HFFc6 (cell line): ENCODE data around the gene PSTPIP1. TPM values are rescaled to one million over a fixed set of nuclear protein-coding genes. Genes with fewer than 3 reads are reported as not detected.

Experiments used
- DNase-seq: peaks from one replicate; pipeline ENCODE4 v3.0.0-alpha.2; 2018
- H3K27ac Mint-ChIP-seq: 2 replicates; pipeline ENCODE4 v1.8.0; 2020; ENCODE audit warnings: mild to moderate bottlenecking, mixed read lengths
- H3K27me3 Mint-ChIP-seq: 2 replicates; pipeline ENCODE4 v1.8.0; 2021; ENCODE audit warnings: mild to moderate bottlenecking, moderate library complexity, mixed read lengths; ENCODE audit not compliant: insufficient read depth
- H3K36me3 Mint-ChIP-seq: 2 replicates; pipeline ENCODE4 v1.8.0; 2021; ENCODE audit warnings: low read depth, mixed read lengths
- H3K4me1 Mint-ChIP-seq: 2 replicates; pipeline ENCODE4 v1.8.0; 2020; ENCODE audit warnings: low read depth, mixed read lengths
- H3K4me3 Mint-ChIP-seq: 2 replicates; pipeline ENCODE4 v1.8.0; 2020; ENCODE audit warnings: mild to moderate bottlenecking, moderate library complexity, mixed read lengths
- H3K9me3 Mint-ChIP-seq: 2 replicates; pipeline ENCODE4 v1.8.0; 2020; ENCODE audit warnings: mild to moderate bottlenecking, mixed read lengths
- total RNA-seq, 6 experiments: library from RNA; stranded (reverse); fragmentation: NEBNext Ultra II Directional; extraction: Animal tissue kit (Norgen Biotek cat#: 25700); gene quantifications; 2 replicates in 1 of 6; 3 replicates in 5 of 6; pipeline ENCODE4 v1.2.3, GENCODE V29; 2021
- TF ChIP-seq, protein P1 (sequence below): fragments of 200-600 bp; sonication (generic); IDR thresholded peaks from 2 replicates; pipeline ENCODE4 v1.5.0; 2021; ENCODE audit warnings: antibody characterized with exemption, mild to moderate bottlenecking

The PSTPIP1 gene
- total RNA-seq, 6 experiments from 2014 or later = 0.16 to 0.38 TPM; not detected in 4

DNA sequence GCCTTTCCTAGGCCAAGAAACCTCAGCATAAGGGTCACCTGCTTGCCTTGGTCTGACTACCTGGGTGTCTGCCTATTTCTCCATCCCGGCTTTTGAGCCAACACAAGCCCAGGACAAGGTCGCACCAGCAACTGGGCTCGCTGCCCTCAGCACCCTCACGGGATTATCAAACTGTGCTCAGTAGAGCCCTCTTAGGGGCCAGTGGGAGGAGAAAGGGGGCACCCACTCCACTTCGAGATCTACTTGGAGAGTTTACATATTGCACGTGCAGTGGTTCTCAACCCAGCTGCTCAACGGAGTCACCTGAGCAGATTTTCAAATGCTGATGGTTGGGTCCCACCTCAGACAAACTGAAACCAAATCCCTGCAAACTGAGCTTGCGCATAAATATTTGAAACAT, 44.9 kb downstream of the PSTPIP1 start:
- DNase-seq = no peak
- Mint-ChIP-seq H3K4me3 (no peak overlapping the region), H3K36me3 (peaks cover 23% of the 10 kb centered on the region), H3K9me3 (peaks cover 13% of the 10 kb centered on the region; the same call in 1 of the 2 replicates), H3K4me1 (peaks cover 11% of the 10 kb centered on the region), H3K27ac (no peak overlapping the region; the same call in 1 of the 2 replicates), H3K27me3 (peaks cover 9% of the 10 kb centered on the region)
- TF ChIP-seq, protein P1, sequence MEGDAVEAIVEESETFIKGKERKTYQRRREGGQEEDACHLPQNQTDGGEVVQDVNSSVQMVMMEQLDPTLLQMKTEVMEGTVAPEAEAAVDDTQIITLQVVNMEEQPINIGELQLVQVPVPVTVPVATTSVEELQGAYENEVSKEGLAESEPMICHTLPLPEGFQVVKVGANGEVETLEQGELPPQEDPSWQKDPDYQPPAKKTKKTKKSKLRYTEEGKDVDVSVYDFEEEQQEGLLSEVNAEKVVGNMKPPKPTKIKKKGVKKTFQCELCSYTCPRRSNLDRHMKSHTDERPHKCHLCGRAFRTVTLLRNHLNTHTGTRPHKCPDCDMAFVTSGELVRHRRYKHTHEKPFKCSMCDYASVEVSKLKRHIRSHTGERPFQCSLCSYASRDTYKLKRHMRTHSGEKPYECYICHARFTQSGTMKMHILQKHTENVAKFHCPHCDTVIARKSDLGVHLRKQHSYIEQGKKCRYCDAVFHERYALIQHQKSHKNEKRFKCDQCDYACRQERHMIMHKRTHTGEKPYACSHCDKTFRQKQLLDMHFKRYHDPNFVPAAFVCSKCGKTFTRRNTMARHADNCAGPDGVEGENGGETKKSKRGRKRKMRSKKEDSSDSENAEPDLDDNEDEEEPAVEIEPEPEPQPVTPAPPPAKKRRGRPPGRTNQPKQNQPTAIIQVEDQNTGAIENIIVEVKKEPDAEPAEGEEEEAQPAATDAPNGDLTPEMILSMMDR = no peak

DNA sequence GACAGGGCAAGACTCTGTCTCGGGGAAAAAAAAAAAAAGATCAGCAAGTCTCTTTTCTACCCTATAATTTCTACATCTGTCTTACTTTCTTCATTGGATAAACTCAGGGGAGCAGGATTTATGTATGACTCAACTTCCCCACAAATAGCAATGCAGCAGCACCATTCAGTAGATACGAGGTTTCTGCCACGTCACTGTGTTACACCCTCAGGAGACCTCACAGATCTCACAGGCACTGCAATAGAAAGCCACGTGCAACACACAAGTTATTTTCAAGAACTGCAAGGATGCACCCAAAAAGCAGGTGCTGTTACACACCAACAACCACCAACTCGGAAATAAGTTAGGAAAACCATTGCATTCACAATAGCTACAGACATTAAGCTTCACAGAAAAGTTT, 45.7 kb downstream of the PSTPIP1 start:
- H3K27ac Mint-ChIP-seq = no peak overlapping the region
- H3K27me3 Mint-ChIP-seq = peaks cover 9% of the 10 kb centered on the region
- no peak for DNase-seq
- peaks cover 13% of the 10 kb centered on the region; the same call in 1 of the 2 replicates for H3K9me3 Mint-ChIP-seq
- no peak overlapping the region for H3K4me3 Mint-ChIP-seq
- peaks cover 30% of the 10 kb centered on the region for H3K36me3 Mint-ChIP-seq
- H3K4me1 Mint-ChIP-seq = peaks cover 11% of the 10 kb centered on the region
- TF ChIP-seq, protein P1 = no peak

- Mint-ChIP-seq H3K4me1 (peaks cover 11% of the 10 kb centered on the region), H3K36me3 (peaks cover 42% of the 10 kb centered on the region), H3K27ac (no peak overlapping the region), H3K4me3 (no peak overlapping the region), H3K27me3 (peaks cover 1% of the 10 kb centered on the region; the same call in 1 of the 2 replicates), H3K9me3 (peaks cover 3% of the 10 kb centered on the region; the same call in 1 of the 2 replicates)
- TF ChIP-seq, protein P1 = no peak
- DNase-seq = no peak
Measured at GRCh38 chr15:77042245-77042919, 47.5 kb downstream of the PSTPIP1 start.

DNA sequence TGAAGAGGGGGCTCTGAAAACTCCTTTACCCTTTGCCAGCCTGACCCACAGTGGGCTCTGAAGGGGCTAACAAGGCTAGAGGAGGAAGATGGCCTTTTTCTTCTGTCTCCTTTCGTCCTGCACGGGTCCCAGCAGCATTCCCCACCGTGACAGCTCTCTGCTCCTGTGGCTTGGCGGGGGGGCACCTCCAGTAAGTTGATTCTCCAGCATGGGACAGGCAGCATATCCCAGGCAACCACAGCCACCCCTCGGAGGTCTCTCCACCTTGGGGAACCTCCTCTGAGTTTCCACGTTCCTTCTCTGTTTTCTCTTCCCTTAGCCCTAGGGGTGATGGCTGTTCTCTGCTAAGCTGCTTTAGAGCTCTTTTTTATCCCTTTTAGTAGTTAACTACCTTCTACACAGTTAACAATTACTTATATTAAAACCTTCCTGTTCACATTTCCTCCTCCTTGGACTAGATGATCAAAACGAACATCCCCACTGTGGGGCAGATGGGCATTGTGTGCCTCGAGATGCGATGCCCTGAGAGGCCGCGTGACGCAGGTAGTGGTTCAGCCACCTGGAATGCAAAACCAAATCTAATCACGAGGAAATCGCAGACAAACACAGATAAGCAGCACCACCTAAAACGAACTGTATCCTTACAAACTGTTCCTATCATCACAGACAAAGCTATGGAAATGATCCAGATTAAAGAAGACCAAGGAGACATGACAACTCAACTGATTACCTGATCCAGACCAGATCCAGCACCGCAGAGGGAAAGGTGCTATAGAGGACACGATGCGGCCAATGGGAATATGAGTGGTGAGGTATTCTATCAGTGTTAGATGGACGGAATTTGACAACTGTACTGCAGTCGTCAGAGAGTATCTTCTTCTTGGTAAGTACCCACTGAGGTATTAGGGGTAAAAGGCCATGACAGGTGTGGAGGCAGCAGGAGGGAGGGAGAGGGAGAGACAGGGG, 48.3 kb downstream of the PSTPIP1 start:
- Mint-ChIP-seq H3K4me3 (no peak overlapping the region), H3K27me3 (no peaks in the 10 kb centered on the region), H3K36me3 (peaks cover 41% of the 10 kb centered on the region), H3K4me1 (peaks cover 16% of the 10 kb centered on the region), H3K27ac (no peak overlapping the region), H3K9me3 (no peaks in the 10 kb centered on the region)
- TF ChIP-seq, protein P1 = no peak
- DNase-seq = no peak

DNA sequence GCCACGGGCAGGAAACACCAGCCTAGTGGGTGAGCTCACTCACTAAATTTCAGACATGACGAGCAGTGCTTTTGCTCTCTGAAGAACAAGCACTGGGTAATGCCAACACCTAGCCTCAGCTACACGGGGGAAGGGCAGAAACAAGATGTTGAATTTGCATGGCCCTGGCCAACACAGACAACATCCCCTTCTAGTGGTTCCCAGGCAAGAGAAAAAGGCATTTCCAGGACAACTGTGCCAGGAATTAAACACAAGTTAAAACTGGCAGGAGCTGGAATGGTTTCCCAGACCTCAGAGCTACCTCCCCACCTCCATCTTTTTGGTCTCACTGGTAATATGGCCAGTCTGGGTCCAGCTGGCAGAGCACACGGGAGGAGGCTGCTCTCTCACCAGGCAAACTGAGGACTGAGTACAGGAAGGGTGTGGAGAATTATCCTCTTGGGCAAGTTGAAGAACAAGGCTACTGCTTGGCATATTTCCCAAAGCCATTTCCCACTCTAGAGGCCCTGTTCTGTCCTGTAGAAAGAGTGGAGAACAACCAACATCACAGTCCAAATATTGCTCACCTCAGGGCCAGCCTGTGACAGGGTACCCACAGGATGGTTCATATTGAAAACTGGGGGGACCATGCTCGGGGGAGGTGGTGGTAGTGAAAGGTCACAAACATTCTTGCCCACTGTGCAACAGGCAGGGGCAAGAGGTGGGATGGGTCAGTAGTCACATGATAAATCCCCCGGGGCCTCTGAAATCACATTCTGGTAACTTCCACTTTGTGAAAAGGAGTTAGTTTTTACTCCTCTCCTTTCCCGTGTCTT, 49.5 kb downstream of the PSTPIP1 start:
- DNase-seq = no peak
- no peaks in the 10 kb centered on the region for H3K9me3 Mint-ChIP-seq
- peaks cover 17% of the 10 kb centered on the region for H3K4me1 Mint-ChIP-seq
- no peak overlapping the region for H3K4me3 Mint-ChIP-seq
- no peak overlapping the region for H3K27ac Mint-ChIP-seq
- peaks cover 40% of the 10 kb centered on the region for H3K36me3 Mint-ChIP-seq
- TF ChIP-seq, protein P1 = no peak
- H3K27me3 Mint-ChIP-seq = no peaks in the 10 kb centered on the region
